K562 (cell line): Measurements from ENCODE around the gene TRIP10. TPM values are rescaled to one million over a fixed set of nuclear protein-coding genes. Genes with fewer than 3 reads are reported as not detected.

Source experiments
- CHD2 ChIP-seq: IDR thresholded peaks from 2 replicates; pipeline ENCODE4 v1.6.1; 2011; ENCODE audit warnings: low read depth, low read length
- CHD4 ChIP-seq: fragments of 200-600 bp; sonication (generic); IDR thresholded peaks from 3 replicates; pipeline ENCODE4 v1.6.1; 2012; ENCODE audit warnings: low read depth, mild to moderate bottlenecking, mixed read lengths, low read length, inconsistent platforms; ENCODE audit not compliant: insufficient read depth, insufficient replicate concordance, poor library complexity, severe bottlenecking
- FOXJ2 ChIP-seq: fragments of 200-800 bp; sonication (Bioruptor generic); IDR thresholded peaks from 2 replicates; pipeline ENCODE4 v1.6.1; 2016; ENCODE audit warnings: missing genetic modification characterization, missing compliant biosample characterization
- GATA2 ChIP-seq: sonication (generic); formaldehyde crosslinking; IDR thresholded peaks from 2 replicates; pipeline ENCODE4 v1.4.0; 2020; ENCODE audit warnings: mild to moderate bottlenecking, missing genetic modification reagents
- HCFC1 ChIP-seq: IDR thresholded peaks from 2 replicates; pipeline ENCODE4 v1.6.1; 2012; ENCODE audit warnings: low read depth, low read length, improper control_type of control experiment
- HNRNPH1 ChIP-seq: fragments of 200-400 bp; formaldehyde crosslinking; optimal IDR thresholded peaks from 2 replicates; pipeline ENCODE3; 2017; ENCODE audit warnings: low read depth, mild to moderate bottlenecking, low read length, moderate library complexity
- HNRNPUL1 ChIP-seq: fragments of 200-400 bp; formaldehyde crosslinking; IDR thresholded peaks from 2 replicates; pipeline ENCODE4 v1.6.1; 2017; ENCODE audit warnings: low read length
- KLF13 ChIP-seq: fragments of 450-650 bp; IDR thresholded peaks from 2 replicates; pipeline ENCODE4 v1.6.1; 2016; ENCODE audit warnings: missing genetic modification characterization, low read depth, mild to moderate bottlenecking, missing compliant biosample characterization, moderate library complexity, borderline replicate concordance
- MED1 ChIP-seq: sonication (generic); formaldehyde crosslinking; IDR thresholded peaks from 2 replicates; pipeline ENCODE4 v1.8.1; 2023; ENCODE audit warnings: missing genetic modification reagents, borderline replicate concordance
- RBM25 ChIP-seq: fragments of 200-400 bp; formaldehyde crosslinking; IDR thresholded peaks from 2 replicates; pipeline ENCODE4 v1.6.1; 2018; ENCODE audit warnings: low read length, low read depth, moderate library complexity; ENCODE audit not compliant: severe bottlenecking
- SMAD4 ChIP-seq: fragments of 250-450 bp; sonication (Bioruptor Pico); conservative IDR thresholded peaks from 2 replicates; pipeline ENCODE4 v1.8.0; 2021; ENCODE audit warnings: inconsistent platforms, mild to moderate bottlenecking, moderate library complexity
- SMARCA4 ChIP-seq: fragments of 450-650 bp; IDR thresholded peaks from 2 replicates; pipeline ENCODE4 v1.6.1; 2016
- ZNF436 ChIP-seq: fragments of 250-450, 450-650 bp; sonication (Bioruptor Pico); formaldehyde crosslinking; IDR thresholded peaks from 2 replicates; pipeline ENCODE4 v1.7.0; 2020; ENCODE audit warnings: mild to moderate bottlenecking
- ZNF695 ChIP-seq: fragments of 450-650 bp; formaldehyde crosslinking; IDR thresholded peaks from 2 replicates; pipeline ENCODE4 v1.4.0; 2020; ENCODE audit warnings: mild to moderate bottlenecking, moderate library complexity
- ZNF75A ChIP-seq: fragments of 450-650 bp; formaldehyde crosslinking; IDR thresholded peaks from 2 replicates; pipeline ENCODE4 v1.4.0; 2020; ENCODE audit warnings: mild to moderate bottlenecking
- polyA plus RNA-seq, 8 experiments: library from polyadenylated mRNA; depleted of rRNA in 4 of 8; stranded (reverse) in 5 of 8; unstranded in 3 of 8; fragments of >200 nt; fragmentation: Nextera tagmentation in 2 of 8; fragmentation: Illumina TruSeq in 1 of 8; extraction: Ambion mirVana in 2 of 8; extraction: Trizol in 1 of 8; gene quantifications; 2 replicates each; pipeline versions ENCODE4 v1.2.1 to v1.2.3, GENCODE V29; 2011 to 2014; ENCODE audit warnings: inconsistent platforms in 1 of 8, missing spikeins in 1 of 8
- total RNA-seq, 7 experiments: library from RNA; depleted of rRNA in 6 of 7; stranded (reverse); fragments of >200 nt in 6 of 7; fragmentation: Illumina TruSeq in 2 of 7; extraction: Trizol in 2 of 7; gene quantifications; 2 replicates each; pipeline versions ENCODE4 v1.2.1 to v1.2.3, GENCODE V29; 2011 to 2021; ENCODE audit warnings: low replicate concordance in 1 of 7
- TF ChIP-seq, protein P1 (sequence below): fragments of 450-650 bp; IDR thresholded peaks from 2 replicates; pipeline ENCODE4 v1.6.1; 2016; ENCODE audit warnings: mild to moderate bottlenecking
- TF ChIP-seq, protein P2 (sequence below): conservative IDR thresholded peaks from 2 replicates; pipeline ENCODE4 v1.6.1; 2011; ENCODE audit warnings: low read depth, mild to moderate bottlenecking, low read length; ENCODE audit not compliant: control insufficient read depth
- TF ChIP-seq, protein P3 (sequence below): fragments of 200-800 bp; sonication (Bioruptor generic); IDR thresholded peaks from 2 replicates; pipeline ENCODE4 v1.6.1; 2017; ENCODE audit warnings: missing genetic modification characterization, missing compliant biosample characterization
- TF ChIP-seq, protein P4 (sequence below): sonication (generic); formaldehyde crosslinking; IDR thresholded peaks from 2 replicates; pipeline ENCODE4 v1.8.0; 2022; ENCODE audit warnings: missing genetic modification reagents, mild to moderate bottlenecking, moderate library complexity, borderline replicate concordance
- TF ChIP-seq, protein P5 (sequence below): fragments of 450-650 bp; formaldehyde crosslinking; conservative IDR thresholded peaks from 2 replicates; pipeline ENCODE4 v1.4.0; 2022; ENCODE audit warnings: mild to moderate bottlenecking, missing genetic modification characterization
- TF ChIP-seq, protein P6 (sequence below): fragments of 450-650 bp; IDR thresholded peaks from 2 replicates; pipeline ENCODE4 v1.6.1; 2016

Gene TRIP10
- total and polyA plus RNA-seq, 9 of the 15 experiments (the other 6 are each of a cell fraction or from before 2014, with no cell fraction given), result 1.2 to 66.8 (median 36.1) TPM

DNA sequence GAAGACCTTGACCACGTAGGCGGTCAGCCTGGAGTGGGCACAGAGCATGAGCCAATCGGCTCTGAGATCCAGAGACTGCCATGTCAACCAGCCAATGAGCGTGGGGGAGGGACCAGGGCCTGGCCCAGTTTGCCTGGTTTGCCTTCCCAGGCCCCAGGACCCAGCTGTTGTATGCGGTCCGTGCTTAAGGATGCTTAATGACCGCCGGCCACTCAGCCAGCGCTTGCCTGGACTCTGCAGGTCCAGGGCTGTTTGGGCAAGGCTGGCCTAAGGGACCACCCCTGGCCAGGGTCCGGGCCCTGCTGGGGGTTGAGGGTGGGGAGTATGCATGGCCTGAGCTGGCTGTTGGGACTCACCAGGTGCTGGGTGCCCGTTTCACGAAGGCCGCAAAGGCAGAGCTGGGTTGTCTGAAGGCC, 46.4 kb upstream of the TRIP10 start (continued):
- TF ChIP-seq CHD2, result peak; percentile 60
- TF ChIP-seq GATA2, result no peak
- no peak for TF ChIP-seq HCFC1
- TF ChIP-seq RBM25, result peak; percentile 29
- TF ChIP-seq KLF13 (tag), result no peak
- TF ChIP-seq MED1, result no peak
- TF ChIP-seq, protein P1, sequence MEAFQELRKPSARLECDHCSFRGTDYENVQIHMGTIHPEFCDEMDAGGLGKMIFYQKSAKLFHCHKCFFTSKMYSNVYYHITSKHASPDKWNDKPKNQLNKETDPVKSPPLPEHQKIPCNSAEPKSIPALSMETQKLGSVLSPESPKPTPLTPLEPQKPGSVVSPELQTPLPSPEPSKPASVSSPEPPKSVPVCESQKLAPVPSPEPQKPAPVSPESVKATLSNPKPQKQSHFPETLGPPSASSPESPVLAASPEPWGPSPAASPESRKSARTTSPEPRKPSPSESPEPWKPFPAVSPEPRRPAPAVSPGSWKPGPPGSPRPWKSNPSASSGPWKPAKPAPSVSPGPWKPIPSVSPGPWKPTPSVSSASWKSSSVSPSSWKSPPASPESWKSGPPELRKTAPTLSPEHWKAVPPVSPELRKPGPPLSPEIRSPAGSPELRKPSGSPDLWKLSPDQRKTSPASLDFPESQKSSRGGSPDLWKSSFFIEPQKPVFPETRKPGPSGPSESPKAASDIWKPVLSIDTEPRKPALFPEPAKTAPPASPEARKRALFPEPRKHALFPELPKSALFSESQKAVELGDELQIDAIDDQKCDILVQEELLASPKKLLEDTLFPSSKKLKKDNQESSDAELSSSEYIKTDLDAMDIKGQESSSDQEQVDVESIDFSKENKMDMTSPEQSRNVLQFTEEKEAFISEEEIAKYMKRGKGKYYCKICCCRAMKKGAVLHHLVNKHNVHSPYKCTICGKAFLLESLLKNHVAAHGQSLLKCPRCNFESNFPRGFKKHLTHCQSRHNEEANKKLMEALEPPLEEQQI, result no peak
- no peak for TF ChIP-seq HNRNPH1
- TF ChIP-seq, protein P2, sequence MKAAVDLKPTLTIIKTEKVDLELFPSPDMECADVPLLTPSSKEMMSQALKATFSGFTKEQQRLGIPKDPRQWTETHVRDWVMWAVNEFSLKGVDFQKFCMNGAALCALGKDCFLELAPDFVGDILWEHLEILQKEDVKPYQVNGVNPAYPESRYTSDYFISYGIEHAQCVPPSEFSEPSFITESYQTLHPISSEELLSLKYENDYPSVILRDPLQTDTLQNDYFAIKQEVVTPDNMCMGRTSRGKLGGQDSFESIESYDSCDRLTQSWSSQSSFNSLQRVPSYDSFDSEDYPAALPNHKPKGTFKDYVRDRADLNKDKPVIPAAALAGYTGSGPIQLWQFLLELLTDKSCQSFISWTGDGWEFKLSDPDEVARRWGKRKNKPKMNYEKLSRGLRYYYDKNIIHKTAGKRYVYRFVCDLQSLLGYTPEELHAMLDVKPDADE, result no peak
- no peak for TF ChIP-seq SMARCA4
- TF ChIP-seq HNRNPUL1, result no peak
- TF ChIP-seq CHD4, result no peak
- TF ChIP-seq ZNF695 (CRISPR knock-in tag), result no peak
- no peak for TF ChIP-seq ZNF436
- TF ChIP-seq, protein P3, sequence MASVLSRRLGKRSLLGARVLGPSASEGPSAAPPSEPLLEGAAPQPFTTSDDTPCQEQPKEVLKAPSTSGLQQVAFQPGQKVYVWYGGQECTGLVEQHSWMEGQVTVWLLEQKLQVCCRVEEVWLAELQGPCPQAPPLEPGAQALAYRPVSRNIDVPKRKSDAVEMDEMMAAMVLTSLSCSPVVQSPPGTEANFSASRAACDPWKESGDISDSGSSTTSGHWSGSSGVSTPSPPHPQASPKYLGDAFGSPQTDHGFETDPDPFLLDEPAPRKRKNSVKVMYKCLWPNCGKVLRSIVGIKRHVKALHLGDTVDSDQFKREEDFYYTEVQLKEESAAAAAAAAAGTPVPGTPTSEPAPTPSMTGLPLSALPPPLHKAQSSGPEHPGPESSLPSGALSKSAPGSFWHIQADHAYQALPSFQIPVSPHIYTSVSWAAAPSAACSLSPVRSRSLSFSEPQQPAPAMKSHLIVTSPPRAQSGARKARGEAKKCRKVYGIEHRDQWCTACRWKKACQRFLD (CRISPR knock-in tag), result no peak
- TF ChIP-seq FOXJ2 (tag), result no peak
- no peak for TF ChIP-seq ZNF75A (CRISPR knock-in tag)
- TF ChIP-seq, protein P4, sequence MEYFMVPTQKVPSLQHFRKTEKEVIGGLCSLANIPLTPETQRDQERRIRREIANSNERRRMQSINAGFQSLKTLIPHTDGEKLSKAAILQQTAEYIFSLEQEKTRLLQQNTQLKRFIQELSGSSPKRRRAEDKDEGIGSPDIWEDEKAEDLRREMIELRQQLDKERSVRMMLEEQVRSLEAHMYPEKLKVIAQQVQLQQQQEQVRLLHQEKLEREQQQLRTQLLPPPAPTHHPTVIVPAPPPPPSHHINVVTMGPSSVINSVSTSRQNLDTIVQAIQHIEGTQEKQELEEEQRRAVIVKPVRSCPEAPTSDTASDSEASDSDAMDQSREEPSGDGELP (CRISPR knock-in tag), result peak; percentile 10; the same call in 1 of the 2 replicates
- TF ChIP-seq, protein P5, sequence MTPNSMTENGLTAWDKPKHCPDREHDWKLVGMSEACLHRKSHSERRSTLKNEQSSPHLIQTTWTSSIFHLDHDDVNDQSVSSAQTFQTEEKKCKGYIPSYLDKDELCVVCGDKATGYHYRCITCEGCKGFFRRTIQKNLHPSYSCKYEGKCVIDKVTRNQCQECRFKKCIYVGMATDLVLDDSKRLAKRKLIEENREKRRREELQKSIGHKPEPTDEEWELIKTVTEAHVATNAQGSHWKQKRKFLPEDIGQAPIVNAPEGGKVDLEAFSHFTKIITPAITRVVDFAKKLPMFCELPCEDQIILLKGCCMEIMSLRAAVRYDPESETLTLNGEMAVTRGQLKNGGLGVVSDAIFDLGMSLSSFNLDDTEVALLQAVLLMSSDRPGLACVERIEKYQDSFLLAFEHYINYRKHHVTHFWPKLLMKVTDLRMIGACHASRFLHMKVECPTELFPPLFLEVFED, result no peak
- TF ChIP-seq, protein P6, sequence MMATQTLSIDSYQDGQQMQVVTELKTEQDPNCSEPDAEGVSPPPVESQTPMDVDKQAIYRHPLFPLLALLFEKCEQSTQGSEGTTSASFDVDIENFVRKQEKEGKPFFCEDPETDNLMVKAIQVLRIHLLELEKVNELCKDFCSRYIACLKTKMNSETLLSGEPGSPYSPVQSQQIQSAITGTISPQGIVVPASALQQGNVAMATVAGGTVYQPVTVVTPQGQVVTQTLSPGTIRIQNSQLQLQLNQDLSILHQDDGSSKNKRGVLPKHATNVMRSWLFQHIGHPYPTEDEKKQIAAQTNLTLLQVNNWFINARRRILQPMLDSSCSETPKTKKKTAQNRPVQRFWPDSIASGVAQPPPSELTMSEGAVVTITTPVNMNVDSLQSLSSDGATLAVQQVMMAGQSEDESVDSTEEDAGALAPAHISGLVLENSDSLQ, result peak; percentile 94
- TF ChIP-seq SMAD4, result no peak
